Epithelial cell of esophagus (primary cell): ENCODE measurements around the gene CYP27B1.
"Not testable (repeated sequence)": the region's sequence is repeated elsewhere in the genome, so short reads cannot be mapped to it uniquely, and the experiment has no call there.

Experiments
- DNase-seq: peaks from one replicate; pipeline ENCODE4 v3.0.0; 2010; ENCODE audit warnings: low read depth
- H3K4me3 ChIP-seq: 2 replicates; pipeline ENCODE4 v1.5.1; 2011; ENCODE audit warnings: mild to moderate bottlenecking, low read length, control low read depth
- TF ChIP-seq, protein P1 (sequence below): IDR thresholded peaks from 2 replicates; pipeline ENCODE4 v1.5.1; 2011; ENCODE audit warnings: low read depth, mild to moderate bottlenecking, low read length, control low read depth, inconsistent platforms; ENCODE audit not compliant: insufficient read depth; ENCODE audit errors: missing control alignments

The CYP27B1 gene

DNA sequence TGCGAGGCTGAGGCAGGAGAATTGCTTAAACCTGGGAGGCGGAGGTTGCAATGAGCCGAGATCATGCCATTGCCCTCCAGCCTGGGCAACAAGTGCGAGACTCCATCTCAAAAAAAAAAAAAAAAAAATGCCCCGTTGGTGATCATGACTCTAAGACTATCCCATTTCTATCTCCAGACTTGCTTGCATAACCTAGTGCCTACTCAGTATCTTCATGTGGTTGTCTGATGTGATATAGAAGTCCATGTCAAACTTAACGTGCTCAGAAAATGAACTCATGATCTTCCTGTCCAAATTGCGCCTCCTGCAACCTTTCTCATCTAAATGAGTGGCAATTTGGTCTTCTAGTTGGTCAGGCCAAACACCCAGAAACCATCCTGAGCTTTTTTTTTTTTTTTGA lies 11.0 kb upstream of the CYP27B1 start:
- TF ChIP-seq, protein P1, sequence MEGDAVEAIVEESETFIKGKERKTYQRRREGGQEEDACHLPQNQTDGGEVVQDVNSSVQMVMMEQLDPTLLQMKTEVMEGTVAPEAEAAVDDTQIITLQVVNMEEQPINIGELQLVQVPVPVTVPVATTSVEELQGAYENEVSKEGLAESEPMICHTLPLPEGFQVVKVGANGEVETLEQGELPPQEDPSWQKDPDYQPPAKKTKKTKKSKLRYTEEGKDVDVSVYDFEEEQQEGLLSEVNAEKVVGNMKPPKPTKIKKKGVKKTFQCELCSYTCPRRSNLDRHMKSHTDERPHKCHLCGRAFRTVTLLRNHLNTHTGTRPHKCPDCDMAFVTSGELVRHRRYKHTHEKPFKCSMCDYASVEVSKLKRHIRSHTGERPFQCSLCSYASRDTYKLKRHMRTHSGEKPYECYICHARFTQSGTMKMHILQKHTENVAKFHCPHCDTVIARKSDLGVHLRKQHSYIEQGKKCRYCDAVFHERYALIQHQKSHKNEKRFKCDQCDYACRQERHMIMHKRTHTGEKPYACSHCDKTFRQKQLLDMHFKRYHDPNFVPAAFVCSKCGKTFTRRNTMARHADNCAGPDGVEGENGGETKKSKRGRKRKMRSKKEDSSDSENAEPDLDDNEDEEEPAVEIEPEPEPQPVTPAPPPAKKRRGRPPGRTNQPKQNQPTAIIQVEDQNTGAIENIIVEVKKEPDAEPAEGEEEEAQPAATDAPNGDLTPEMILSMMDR, result no peak
- no peak for DNase-seq
- H3K4me3 ChIP-seq, result no peak overlapping the region

DNA sequence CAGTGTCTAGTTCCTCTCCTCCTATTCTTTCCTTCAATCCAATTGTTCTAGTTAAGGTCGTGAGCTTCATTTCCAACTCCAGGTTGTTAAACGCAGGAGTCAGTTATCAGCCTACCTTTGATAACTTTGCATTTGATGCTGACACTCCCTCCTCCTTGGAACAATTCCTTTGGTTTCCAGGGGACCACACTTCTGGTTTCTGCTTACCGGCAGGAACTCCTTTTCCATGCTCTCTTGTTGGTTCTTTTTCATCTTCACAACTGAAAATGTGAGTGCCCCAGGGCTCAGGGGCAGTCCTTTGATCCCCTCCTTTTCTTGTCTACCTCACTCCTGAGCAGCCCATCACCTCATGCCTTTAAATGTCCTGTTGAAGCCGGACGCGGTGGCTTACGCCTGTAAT lies 10.5 kb upstream of the CYP27B1 start:
- TF ChIP-seq, protein P1, result no peak
- no peak overlapping the region for H3K4me3 ChIP-seq
- DNase-seq, result no peak

DNA sequence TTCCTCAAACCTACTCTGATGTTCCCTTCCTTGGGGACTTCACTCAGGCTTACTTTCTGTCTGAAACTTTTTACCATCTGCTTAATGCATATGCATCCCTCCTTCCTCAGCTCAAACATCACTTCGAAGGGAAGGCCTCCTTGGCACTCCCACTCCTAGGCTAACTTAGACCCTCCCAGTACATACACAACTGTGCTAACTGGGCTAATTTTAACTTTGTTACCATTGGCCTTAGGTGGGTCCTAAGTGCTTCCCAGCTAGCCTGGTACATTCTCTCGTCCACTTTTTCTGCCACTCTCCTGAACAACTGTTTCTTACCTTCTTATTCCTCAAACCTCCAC lies 9.3 kb upstream of the CYP27B1 start:
- DNase-seq, result no peak
- no peak overlapping the region for H3K4me3 ChIP-seq
- TF ChIP-seq, protein P1, result no peak

DNA sequence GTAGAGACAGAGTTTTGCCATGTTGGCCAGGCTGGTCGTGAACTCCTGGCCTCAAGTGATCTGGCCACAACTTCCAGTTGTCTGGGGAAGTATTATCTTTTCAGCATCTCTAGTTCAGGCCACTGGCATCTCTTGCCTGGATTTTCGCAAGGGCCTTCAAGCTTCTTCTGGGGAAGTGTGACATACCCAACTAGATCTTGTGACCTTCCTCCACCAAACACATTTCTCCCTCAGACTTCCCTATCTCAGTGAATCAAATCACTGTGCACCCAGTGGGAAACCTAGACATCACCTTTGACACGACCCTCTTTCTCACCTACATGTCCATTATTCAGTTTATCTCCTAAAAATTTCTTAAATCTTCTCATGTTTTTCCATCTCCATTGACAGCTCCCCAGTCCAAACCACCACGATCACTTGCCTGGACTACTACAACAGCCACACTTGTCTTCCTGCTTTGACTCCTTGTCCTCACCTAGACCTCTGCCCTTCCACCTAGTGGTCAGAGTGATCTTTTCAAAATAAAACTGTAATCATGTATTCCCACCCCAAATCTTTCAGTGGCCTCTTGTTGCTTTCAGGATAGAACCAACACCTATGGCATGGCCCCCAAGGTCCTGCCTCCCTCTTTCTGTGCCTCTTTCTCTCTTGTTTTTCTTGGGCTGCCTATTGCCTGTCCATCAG lies 8.8 kb upstream of the CYP27B1 start:
- TF ChIP-seq, protein P1, result no peak
- no peak overlapping the region for H3K4me3 ChIP-seq
- DNase-seq, result no peak

DNA sequence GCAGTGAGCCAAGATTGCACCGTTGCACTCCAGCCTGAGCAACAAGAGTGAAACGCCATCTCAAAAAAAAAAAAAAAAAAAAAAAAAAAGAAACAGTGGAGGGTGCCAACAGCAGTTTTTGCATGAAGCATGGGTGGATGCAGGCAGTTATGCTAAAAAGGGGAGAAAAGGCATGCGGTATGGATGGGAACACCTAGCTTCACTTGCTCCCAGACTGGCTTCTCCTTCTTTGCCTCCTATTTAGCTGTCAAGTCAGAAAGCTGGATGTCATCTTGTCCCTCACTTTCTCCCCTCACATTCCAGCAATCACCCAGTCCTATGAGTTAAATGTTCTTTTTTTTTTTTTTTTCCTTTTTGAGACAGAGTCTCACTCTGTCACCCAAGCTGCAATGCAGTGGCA lies 8.2 kb upstream of the CYP27B1 start:
- DNase-seq, result no peak
- H3K4me3 ChIP-seq, result no peak overlapping the region
- TF ChIP-seq, protein P1, result no peak

DNA sequence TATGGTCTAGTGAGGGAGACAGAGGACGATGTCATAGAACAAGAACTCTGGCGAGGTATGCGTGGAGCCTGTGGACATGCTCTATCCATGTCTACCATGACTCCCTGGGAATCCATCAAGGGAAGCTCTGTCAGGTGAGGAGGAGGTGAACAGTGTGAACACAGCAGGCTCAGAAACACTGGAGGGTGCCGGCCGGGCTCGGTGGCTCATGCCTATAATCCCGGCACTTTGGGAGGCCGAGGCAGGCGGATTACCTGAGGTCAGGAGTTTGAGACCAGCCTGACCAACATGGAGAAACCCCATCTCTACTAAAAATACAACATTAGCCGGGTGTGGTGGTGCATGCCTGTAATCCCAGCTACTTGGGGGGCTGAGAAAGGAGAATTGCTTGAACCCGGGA lies 7.8 kb upstream of the CYP27B1 start:
- DNase-seq, H3K4me3 ChIP-seq: not testable (repeated sequence)

DNA sequence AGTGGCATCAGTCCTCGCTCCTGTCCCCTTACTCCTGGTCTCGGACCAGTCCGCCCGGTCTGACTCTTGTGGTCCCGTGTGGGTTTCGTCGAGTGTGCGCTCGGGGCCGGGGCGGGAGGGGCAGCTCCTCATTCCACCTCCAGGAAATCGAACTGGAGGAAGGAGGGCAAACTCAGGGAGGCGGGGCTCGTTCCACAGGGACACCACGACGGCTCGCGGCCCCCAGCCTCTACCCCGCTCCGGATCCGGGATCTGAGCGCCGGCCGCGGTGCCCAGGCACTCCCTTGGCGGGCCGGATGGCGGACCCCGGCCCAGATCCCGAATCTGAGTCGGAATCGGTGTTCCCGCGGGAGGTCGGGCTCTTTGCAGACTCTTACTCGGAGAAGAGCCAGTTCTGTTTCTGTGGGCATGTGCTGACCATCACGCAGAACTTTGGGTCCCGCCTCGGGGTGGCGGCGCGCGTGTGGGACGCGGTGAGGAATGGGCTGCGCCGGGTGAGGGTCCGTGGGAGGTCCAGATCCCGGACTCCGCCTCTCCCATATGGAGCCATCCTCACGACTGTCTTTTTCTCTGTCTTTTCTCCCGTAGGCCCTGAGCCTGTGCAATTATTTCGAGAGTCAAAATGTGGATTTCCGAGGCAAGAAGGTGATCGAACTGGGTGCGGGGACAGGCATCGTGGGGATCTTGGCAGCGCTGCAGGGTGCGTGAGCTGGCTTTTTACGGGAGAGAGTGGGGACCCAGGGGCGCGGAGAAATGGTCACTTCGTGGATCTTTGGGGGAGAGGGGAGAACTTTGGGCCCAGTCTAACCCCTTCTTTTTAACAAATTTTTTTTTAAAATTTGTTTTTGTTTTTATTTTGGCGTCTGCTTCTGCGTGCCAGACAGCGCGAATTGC lies 5.8 kb upstream of the CYP27B1 start, which contains the start of gene EEF1AKMT3:
EEF1AKMT3 (plus strand) TSS at position 186 of the 894 bp plus-strand sequence; CDS start at position 297, 111 bp downstream.
- H3K4me3 ChIP-seq, result peak within 1 kb of the TSS; percentile 83
- TF ChIP-seq, protein P1, result no peak
- peak; percentile 64 for DNase-seq
